B cell (primary cell): ENCODE data around the gene ARMC6.

Experiments
- CTCF ChIP-seq: fragments of 200-600 bp; IDR thresholded peaks from one replicate; pipeline ENCODE4 v1.8.0; 2022; ENCODE audit warnings: antibody characterized with exemption, mild to moderate bottlenecking
- EZH2 ChIP-seq: IDR thresholded peaks from 2 replicates; pipeline ENCODE4 v1.6.1; 2012; ENCODE audit warnings: borderline replicate concordance, low read depth, mild to moderate bottlenecking, moderate library complexity, low read length; ENCODE audit not compliant: insufficient read depth, poor library complexity, severe bottlenecking

GRCh38 chr19:19068659-19069654 is 35.6 kb downstream of the ARMC6 start:
- TF ChIP-seq CTCF (no peak), EZH2 (no peak)
